ENCODE results near the gene LAMA5.

The LAMA5 gene

GRCh38 chr20:62354031-62354808, 12.9 kb downstream of the LAMA5 start:
- Histone ChIP-seq H3K27me3 (ENCODE audit: low read depth, low read length) (no peaks in the 10 kb centered on the region), H3K4me2 (ENCODE audit: low read length) (no peak overlapping the region), H4K20me1 (ENCODE audit: insufficient read depth, low read length) (peaks cover 3% of the 10 kb centered on the region; the same call in 1 of the 2 replicates), H3K9me3 (ENCODE audit: insufficient read depth, low read length) (no peaks in the 10 kb centered on the region), H3K36me3 (replicated peaks; ENCODE audit: low read depth, low read length) (peaks cover 1% of the 10 kb centered on the region), H3K4me3 (ENCODE audit: low read length) (no peak overlapping the region), H2AFZ (ENCODE audit: low read depth, low read length) (no peak overlapping the region), H3K9ac (ENCODE audit: low read length) (no peak overlapping the region), H3K79me2 (ENCODE audit: low read length) (no peaks in the 10 kb centered on the region), H3K27ac (ENCODE audit: low read length) (no peak overlapping the region), H3K4me1 (ENCODE audit: low read length) (no peaks in the 10 kb centered on the region)
- TF ChIP-seq EZH2phosphoT487 (IDR thresholded peaks at IDR 0.05; ENCODE audit: low read depth) (no peak), CTCF (IDR thresholded peaks at IDR 0.05; ENCODE audit: low read depth, low read length) (no peak)

- Histone ChIP-seq H3K4me1 (ENCODE audit: low read length) (no peaks in the 10 kb centered on the region), H3K9ac (ENCODE audit: low read length) (no peak overlapping the region), H3K27ac (ENCODE audit: low read length) (no peak overlapping the region), H3K4me3 (ENCODE audit: low read length) (no peak overlapping the region), H3K27me3 (ENCODE audit: low read depth, low read length) (no peaks in the 10 kb centered on the region), H3K79me2 (ENCODE audit: low read length) (no peaks in the 10 kb centered on the region), H2AFZ (ENCODE audit: low read depth, low read length) (no peak overlapping the region), H3K9me3 (ENCODE audit: insufficient read depth, low read length) (no peaks in the 10 kb centered on the region), H3K36me3 (replicated peaks; ENCODE audit: low read depth, low read length) (peaks cover 2% of the 10 kb centered on the region), H3K4me2 (ENCODE audit: low read length) (no peak overlapping the region), H4K20me1 (ENCODE audit: insufficient read depth, low read length) (peaks cover 3% of the 10 kb centered on the region; the same call in 1 of the 2 replicates)
- TF ChIP-seq EZH2phosphoT487 (IDR thresholded peaks at IDR 0.05; ENCODE audit: low read depth): no peak
Measured at GRCh38 chr20:62353289-62354030, 13.7 kb downstream of the LAMA5 start.

GRCh38 chr20:62352402-62353288, 14.5 kb downstream of the LAMA5 start:
- no peaks in the 10 kb centered on the region for H3K4me1 ChIP-seq (ENCODE audit: low read length)

More at GRCh38 chr20:62352402-62353288, 14.5 kb downstream of the LAMA5 start:
- Histone ChIP-seq H3K79me2 (ENCODE audit: low read length) (no peaks in the 10 kb centered on the region), H3K27me3 (ENCODE audit: low read depth, low read length) (no peaks in the 10 kb centered on the region), H3K4me2 (ENCODE audit: low read length) (no peak overlapping the region), H3K9ac (ENCODE audit: low read length) (no peak overlapping the region), H3K36me3 (replicated peaks; ENCODE audit: low read depth, low read length) (peaks cover 2% of the 10 kb centered on the region), H2AFZ (ENCODE audit: low read depth, low read length) (no peak overlapping the region), H3K27ac (ENCODE audit: low read length) (no peak overlapping the region), H3K4me3 (ENCODE audit: low read length) (no peak overlapping the region), H3K9me3 (ENCODE audit: insufficient read depth, low read length) (no peaks in the 10 kb centered on the region), H4K20me1 (ENCODE audit: insufficient read depth, low read length) (peaks cover under 1% of the 10 kb centered on the region; the same call in 1 of the 2 replicates)
- TF ChIP-seq CTCF (IDR thresholded peaks at IDR 0.05; ENCODE audit: low read depth, low read length) (no peak), EZH2phosphoT487 (IDR thresholded peaks at IDR 0.05; ENCODE audit: low read depth) (no peak)

Measured in OCI-LY3 (cell line).